Activated B cell treated with CpG ODN at 0.5 μM for 24 hours (primary cell): ENCODE measurements around the gene MPG. TPM values are rescaled to one million over a fixed set of nuclear protein-coding genes. Genes with fewer than 3 reads are reported as not detected.
A peak's percentile ranks its signal among the peaks of the same experiment; 100 is the strongest.
"Not testable (repeated sequence)": the region's sequence is repeated elsewhere in the genome, so short reads cannot be mapped to it uniquely, and the experiment has no call there.

Source experiments
- ATAC-seq: fragments of 200-7000 bp; cut with Tn5 transposase; one replicate; pipeline ENCODE4 v1.10.0; 2021; ENCODE audit warnings: low read depth, mild to moderate bottlenecking, moderate library complexity
- CTCF ChIA-PET: fragments of 350-600 bp; sonication (Branson Sonifier 250); formaldehyde crosslinking; loops from one replicate; lab custom pipeline; 2021; ENCODE audit warnings: antibody characterized with exemption; lab: Charles Lee
- POLR2A ChIA-PET: fragments of 350-600 bp; sonication (Branson Sonifier 250); formaldehyde crosslinking; loops from one replicate; lab custom pipeline; 2021; ENCODE audit warnings: antibody characterized with exemption; lab: Charles Lee
- DNase-seq: peaks from one replicate; pipeline ENCODE4 v3.0.0; 2022
- H3K27ac Mint-ChIP-seq: one replicate; pipeline ENCODE4 v1.8.0; 2020; ENCODE audit warnings: mixed read lengths
- H3K27me3 Mint-ChIP-seq: one replicate; pipeline ENCODE4 v1.8.0; 2021; ENCODE audit warnings: mixed read lengths
- H3K36me3 Mint-ChIP-seq: one replicate; pipeline ENCODE4 v1.8.0; 2021; ENCODE audit warnings: low read depth, mixed read lengths
- H3K4me1 Mint-ChIP-seq: one replicate; pipeline ENCODE4 v1.8.0; 2021; ENCODE audit warnings: mixed read lengths
- H3K4me3 Mint-ChIP-seq: one replicate; pipeline ENCODE4 v1.8.0; 2020; ENCODE audit warnings: mild to moderate bottlenecking, mixed read lengths
- H3K9me3 Mint-ChIP-seq: one replicate; pipeline ENCODE4 v1.8.0; 2020; ENCODE audit warnings: mixed read lengths
- intact Hi-C: fragments of 100-400 bp; cut with micrococcal nuclease; formaldehyde crosslinking; loops from one replicate; pipeline ENCODE4 v1.15.1; 2024
- total RNA-seq: library from RNA; stranded (reverse); gene quantifications from 2 replicates; pipeline ENCODE4 v1.2.3, GENCODE V29; 2022
- TF ChIP-seq, protein P1 (sequence below): fragments of 200-600 bp; IDR thresholded peaks from one replicate; pipeline ENCODE4 v1.8.0; 2022; ENCODE audit warnings: antibody characterized with exemption, mild to moderate bottlenecking

MPG gene
- total RNA-seq, 1 donor from 2014 or later: 51.7 TPM

GRCh38 chr16:44655-45054 lies 33.4 kb upstream of the MPG start:
- H3K4me1 Mint-ChIP-seq: peaks cover 10% of the 10 kb centered on the region
- H3K9me3 Mint-ChIP-seq: no peaks in the 10 kb centered on the region
- no peak overlapping the region for H3K4me3 Mint-ChIP-seq
- no peaks in the 10 kb centered on the region for H3K27me3 Mint-ChIP-seq
- DNase-seq: no peak
- TF ChIP-seq, protein P1, sequence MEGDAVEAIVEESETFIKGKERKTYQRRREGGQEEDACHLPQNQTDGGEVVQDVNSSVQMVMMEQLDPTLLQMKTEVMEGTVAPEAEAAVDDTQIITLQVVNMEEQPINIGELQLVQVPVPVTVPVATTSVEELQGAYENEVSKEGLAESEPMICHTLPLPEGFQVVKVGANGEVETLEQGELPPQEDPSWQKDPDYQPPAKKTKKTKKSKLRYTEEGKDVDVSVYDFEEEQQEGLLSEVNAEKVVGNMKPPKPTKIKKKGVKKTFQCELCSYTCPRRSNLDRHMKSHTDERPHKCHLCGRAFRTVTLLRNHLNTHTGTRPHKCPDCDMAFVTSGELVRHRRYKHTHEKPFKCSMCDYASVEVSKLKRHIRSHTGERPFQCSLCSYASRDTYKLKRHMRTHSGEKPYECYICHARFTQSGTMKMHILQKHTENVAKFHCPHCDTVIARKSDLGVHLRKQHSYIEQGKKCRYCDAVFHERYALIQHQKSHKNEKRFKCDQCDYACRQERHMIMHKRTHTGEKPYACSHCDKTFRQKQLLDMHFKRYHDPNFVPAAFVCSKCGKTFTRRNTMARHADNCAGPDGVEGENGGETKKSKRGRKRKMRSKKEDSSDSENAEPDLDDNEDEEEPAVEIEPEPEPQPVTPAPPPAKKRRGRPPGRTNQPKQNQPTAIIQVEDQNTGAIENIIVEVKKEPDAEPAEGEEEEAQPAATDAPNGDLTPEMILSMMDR: no peak
- ATAC-seq: no peak
- POLR2A ChIA-PET: interaction anchor here (2.4 kb wide), 1 partner anchor 9 kb away, joined by 15 read pairs; the partner anchor contains the start of genes POLR3K and SNRNP25
- H3K36me3 Mint-ChIP-seq: peaks cover 62% of the 10 kb centered on the region
- no peak overlapping the region for H3K27ac Mint-ChIP-seq
- CTCF ChIA-PET: no interaction called here
- intact Hi-C loops: no loop called here

- ChIA-PET POLR2A (interaction anchor here (2.4 kb wide), 1 partner anchor 8 kb away, joined by 15 read pairs; the partner anchor contains the start of genes POLR3K and SNRNP25), CTCF (no interaction called here)
- Mint-ChIP-seq H3K4me1 (peaks cover 5% of the 10 kb centered on the region), H3K27me3 (no peaks in the 10 kb centered on the region), H3K27ac (no peak overlapping the region), H3K9me3 (no peaks in the 10 kb centered on the region), H3K4me3 (no peak overlapping the region), H3K36me3 (peaks cover 68% of the 10 kb centered on the region)
- intact Hi-C loops: no loop called here
- ATAC-seq (no peak), DNase-seq (no peak)
- TF ChIP-seq, protein P1: no peak
These were observed 32.6 kb upstream of the MPG start for GRCh38 chr16:45454-45853.

DNA sequence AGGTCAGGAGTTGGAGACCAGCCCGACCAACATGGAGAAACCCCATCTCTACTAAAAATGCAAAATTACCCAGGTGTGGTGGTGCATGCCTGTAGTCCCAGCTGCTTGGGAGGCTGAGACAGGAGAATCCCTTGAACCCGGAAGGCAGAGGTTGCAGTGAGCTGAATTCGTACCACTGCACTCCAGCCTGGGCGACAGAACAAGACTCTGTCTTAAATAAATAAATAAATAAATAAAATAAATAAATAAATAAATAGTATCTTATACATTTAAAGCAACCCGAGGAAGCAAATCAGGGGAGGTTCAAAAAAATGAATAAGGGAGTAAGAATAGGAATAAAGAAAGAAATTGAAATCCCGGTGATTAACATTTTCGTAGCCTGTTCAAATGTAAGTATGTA lies 31.5 kb upstream of the MPG start:
- H3K4me3 Mint-ChIP-seq, DNase-seq, H3K9me3 Mint-ChIP-seq, intact Hi-C loops, H3K27ac Mint-ChIP-seq, POLR2A ChIA-PET, H3K27me3 Mint-ChIP-seq, CTCF ChIA-PET, ATAC-seq: not testable (repeated sequence)
- Mint-ChIP-seq H3K36me3 (peaks cover 76% of the 10 kb centered on the region), H3K4me1 (peaks cover 15% of the 10 kb centered on the region)

DNA sequence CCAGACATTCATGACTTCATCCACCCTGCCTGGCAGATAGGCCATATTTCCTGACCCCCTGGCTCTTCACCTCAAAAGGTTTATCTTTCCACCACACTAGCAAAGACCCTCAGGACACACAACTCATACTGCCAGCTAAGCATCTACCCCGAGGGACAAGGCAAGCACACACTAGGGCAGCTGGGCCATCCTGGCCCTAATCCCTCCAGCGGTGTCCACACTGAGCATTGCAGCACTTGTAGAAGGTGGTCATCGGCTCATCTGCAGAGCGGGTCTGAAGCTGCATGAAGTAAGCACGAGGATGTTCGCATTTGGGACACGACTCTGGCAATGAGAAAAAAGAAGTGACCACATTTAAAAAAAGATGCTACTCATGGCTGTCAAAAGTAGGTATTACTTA lies 30.8 kb upstream of the MPG start:
- intact Hi-C loops: no loop called here
- TF ChIP-seq, protein P1: no peak
- H3K27me3 Mint-ChIP-seq: no peaks in the 10 kb centered on the region
- ChIA-PET POLR2A (no interaction called here), CTCF (no interaction called here)
- H3K4me1 Mint-ChIP-seq: peaks cover 15% of the 10 kb centered on the region
- DNase-seq (no peak), ATAC-seq (no peak)
- no peak overlapping the region for H3K4me3 Mint-ChIP-seq
- no peak overlapping the region for H3K27ac Mint-ChIP-seq
- peaks cover 72% of the 10 kb centered on the region for H3K36me3 Mint-ChIP-seq
- no peaks in the 10 kb centered on the region for H3K9me3 Mint-ChIP-seq

DNA sequence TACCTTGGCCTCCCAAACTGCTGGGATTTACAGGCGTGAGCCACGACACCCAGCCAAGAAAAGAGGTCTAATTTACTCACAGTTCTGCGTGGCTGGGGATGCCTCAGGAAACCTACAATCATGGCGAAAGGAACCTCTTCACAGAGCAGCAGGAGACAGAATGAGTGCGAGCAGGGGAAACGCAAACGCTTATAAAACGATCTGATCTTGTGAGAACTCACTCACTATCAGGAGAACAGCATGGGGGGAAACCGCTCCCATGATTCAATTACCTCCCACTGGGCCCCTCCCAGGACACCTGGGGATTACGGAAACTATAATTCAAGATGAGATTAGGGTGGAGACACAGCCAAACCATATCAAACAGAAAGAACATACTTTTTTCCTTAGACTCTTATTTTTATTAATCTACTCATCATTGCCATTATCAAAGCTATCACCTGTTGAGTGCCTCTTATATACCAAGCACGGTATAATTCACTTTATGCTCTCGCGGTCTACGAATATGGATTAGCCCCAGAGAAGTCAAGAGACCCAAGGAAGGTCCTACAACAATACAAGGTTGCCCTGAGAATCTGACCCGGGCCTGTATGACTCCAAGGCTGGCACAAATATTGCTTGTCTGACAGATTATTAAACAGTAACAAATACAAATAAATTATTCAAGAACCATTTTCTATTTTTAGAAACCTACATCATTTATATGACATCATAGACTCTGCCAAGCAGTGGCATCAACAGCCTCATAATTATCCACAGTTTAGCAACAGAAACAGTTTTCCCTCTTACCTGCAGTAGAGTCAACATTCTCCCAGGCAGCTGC lies 27.0 kb upstream of the MPG start:
- no peaks in the 10 kb centered on the region for H3K27me3 Mint-ChIP-seq
- TF ChIP-seq, protein P1: no peak
- H3K27ac Mint-ChIP-seq: no peak overlapping the region
- H3K4me1 Mint-ChIP-seq: peaks cover 27% of the 10 kb centered on the region
- H3K36me3 Mint-ChIP-seq: peaks cover 51% of the 10 kb centered on the region
- H3K9me3 Mint-ChIP-seq: no peaks in the 10 kb centered on the region
- H3K4me3 Mint-ChIP-seq: peak overlapping the region; percentile 24
- intact Hi-C loops: no loop called here
- POLR2A ChIA-PET: interaction anchor here (0.6 kb wide), 1 partner anchor 17 kb away, joined by 3 read pairs; no protein-coding TSS in a partner anchor
- DNase-seq (no peak), ATAC-seq (no peak)
- CTCF ChIA-PET: no interaction called here
